Fibroblast of the aortic adventitia (primary cell): Measurements from ENCODE around the gene ARRDC4. TPM values are rescaled to one million over a fixed set of nuclear protein-coding genes. Genes with fewer than 3 reads are reported as not detected.

Experiments
- DNase-seq: peaks from one replicate; pipeline ENCODE4 v3.0.0-alpha.2; 2010; ENCODE audit warnings: low read depth
- H3K4me3 ChIP-seq: 2 replicates; pipeline ENCODE4 v1.5.1; 2011; ENCODE audit warnings: low read depth, mild to moderate bottlenecking, control low read depth, low read length, moderate library complexity
- CTCF ChIP-seq: IDR thresholded peaks from 2 replicates; pipeline ENCODE4 v1.5.1; 2011; ENCODE audit warnings: mild to moderate bottlenecking, low read length, control low read depth, inconsistent platforms; ENCODE audit not compliant: insufficient read depth
- total RNA-seq: library from RNA; depleted of rRNA; stranded (reverse); fragments of >200 nt; gene quantifications from 2 replicates; pipeline ENCODE4 v1.2.3, GENCODE V29; 2012; ENCODE audit warnings: low replicate concordance

ARRDC4 gene
- total RNA-seq = 6.2 and 18.3 TPM in 2 replicates

- peak; percentile 100 for DNase-seq
- no peak for TF ChIP-seq CTCF
Observed at GRCh38 chr15:97960364-97961066, at the start of gene ARRDC4. TSS of gene ARRDC4 (plus strand) at chr15:97960703. CDS start at chr15:97960862, 159 bp downstream.

GRCh38 chr15:97914711-97915110 is 45.8 kb upstream of the ARRDC4 start:
- no peak for TF ChIP-seq CTCF
- DNase-seq = no peak
- no peak overlapping the region for H3K4me3 ChIP-seq

More at GRCh38 chr15:97960364-97961066, at the start of gene ARRDC4:
- H3K4me3 ChIP-seq = peak within 1 kb of the TSS; percentile 82

GRCh38 chr15:97915261-97915660 is 45.2 kb upstream of the ARRDC4 start:
- TF ChIP-seq CTCF = no peak
- DNase-seq = peak; percentile 4
- H3K4me3 ChIP-seq = no peak overlapping the region

- no peak for DNase-seq
- no peak overlapping the region for H3K4me3 ChIP-seq
- TF ChIP-seq CTCF = no peak
Observed at GRCh38 chr15:97921296-97921865, 39.1 kb upstream of the ARRDC4 start.

GRCh38 chr15:97929456-97930229 is 30.9 kb upstream of the ARRDC4 start:
- no peak for DNase-seq
- H3K4me3 ChIP-seq = no peak overlapping the region
- no peak for TF ChIP-seq CTCF

GRCh38 chr15:97930230-97930629 is 30.3 kb upstream of the ARRDC4 start:
- no peak for DNase-seq
- no peak overlapping the region for H3K4me3 ChIP-seq
- TF ChIP-seq CTCF = no peak
